GM15510 (cell line): ENCODE measurements around the gene GIT2.
A peak's percentile ranks its signal among the peaks of the same experiment; 100 is the strongest.

Experiments used
- POLR2A ChIP-seq: IDR thresholded peaks from 3 replicates; pipeline ENCODE4 v1.6.1; 2011; ENCODE audit warnings: borderline replicate concordance; ENCODE audit not compliant: insufficient read length; ENCODE audit errors: extremely low read depth

Gene GIT2

GRCh38 chr12:109995686-109996482, at the start of gene GIT2:
Gene GIT2, minus strand, starts transcription at chr12:109996368. Its CDS starts 144 bp downstream, at chr12:109996224.
- TF ChIP-seq POLR2A: peak; percentile 88

- TF ChIP-seq POLR2A: no peak
Observed at GRCh38 chr12:110042264-110042663, 46.1 kb upstream of the GIT2 start.

DNA sequence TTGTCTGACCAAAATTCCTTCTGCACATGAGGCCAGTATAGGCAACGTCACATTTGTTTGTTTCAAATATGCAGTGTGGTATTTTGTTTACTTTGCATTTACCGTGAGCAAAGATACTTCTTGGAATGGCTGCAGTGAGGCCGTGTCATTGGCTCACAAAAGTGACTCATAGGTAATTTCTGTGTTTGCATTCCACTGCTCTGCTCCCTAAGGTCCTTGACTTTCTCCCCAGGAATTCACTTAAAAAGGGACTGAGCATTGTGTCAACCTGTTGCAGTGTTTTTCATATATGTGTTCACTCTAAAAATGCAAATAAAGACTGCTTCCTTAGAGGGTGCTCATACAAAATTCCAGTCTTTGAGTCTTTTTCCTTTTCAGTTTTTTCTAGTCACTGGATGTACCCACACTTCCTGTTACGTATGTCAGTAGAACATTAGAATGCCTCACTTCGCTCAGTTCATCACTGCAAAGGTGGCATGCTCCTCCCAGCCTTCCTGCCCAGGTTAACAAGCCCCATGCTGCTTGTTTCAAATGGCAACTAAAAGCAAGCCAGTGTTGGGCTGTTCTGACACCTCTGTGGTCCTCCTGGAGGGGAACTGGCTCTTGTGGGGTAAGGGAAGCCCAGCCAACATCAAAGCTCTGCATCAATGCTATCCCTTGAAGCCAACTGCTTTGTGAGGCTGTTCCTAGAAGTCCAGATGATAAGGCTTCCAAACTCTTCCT, 43.1 kb upstream of the GIT2 start:
- no peak for TF ChIP-seq POLR2A

- no peak for TF ChIP-seq POLR2A
Observed at GRCh38 chr12:110038741-110039084, 42.5 kb upstream of the GIT2 start.

DNA sequence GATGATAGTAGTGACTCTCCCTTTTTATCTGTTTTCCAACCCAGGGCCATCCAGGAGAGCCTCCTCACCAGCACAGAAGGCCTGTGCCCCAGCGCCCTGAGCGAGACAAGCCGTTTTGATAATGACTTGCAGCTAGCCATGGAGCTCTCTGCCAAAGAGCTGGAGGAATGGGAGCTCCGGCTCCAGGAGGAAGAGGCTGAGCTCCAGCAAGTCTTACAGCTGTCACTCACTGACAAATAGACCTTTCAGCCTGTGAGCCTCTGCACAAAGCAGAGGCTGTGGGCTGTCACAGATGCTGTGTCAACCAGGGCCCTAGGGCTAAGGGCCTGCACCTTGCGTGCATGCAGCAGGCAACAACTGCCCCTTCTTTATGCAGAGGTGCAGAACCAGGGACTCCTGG, 41.1 kb upstream of the GIT2 start:
- TF ChIP-seq POLR2A: no peak

- TF ChIP-seq POLR2A: no peak
Observed at GRCh38 chr12:110035534-110036104, 39.5 kb upstream of the GIT2 start.

- TF ChIP-seq POLR2A: no peak
Observed at GRCh38 chr12:110033888-110034287, 37.7 kb upstream of the GIT2 start.

DNA sequence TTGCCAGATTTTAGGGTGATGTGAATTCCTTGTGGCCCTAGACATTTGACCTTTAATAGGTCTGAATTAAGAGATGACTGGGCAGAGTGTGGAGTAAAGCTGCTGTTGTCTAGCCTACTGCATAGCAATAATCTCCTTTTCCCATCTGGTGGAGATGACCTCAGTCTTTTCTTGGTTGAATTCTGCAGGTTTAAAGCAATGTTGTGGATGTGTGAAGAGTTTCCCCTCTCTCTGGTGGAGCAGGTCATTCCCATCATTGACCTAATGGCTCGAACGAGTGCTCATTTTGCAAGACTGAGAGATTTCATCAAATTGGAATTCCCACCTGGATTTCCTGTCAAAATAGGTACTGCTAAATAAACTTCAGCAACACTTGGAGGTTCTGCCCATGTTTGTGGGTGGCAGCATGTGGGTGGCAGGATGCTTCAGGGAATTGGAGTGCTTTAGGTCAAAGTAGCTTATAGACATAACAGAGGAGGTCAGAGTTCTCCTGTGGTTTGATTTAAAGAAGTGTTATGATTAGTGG, 33.2 kb upstream of the GIT2 start:
- no peak for TF ChIP-seq POLR2A

GRCh38 chr12:110028323-110028722, 32.2 kb upstream of the GIT2 start:
- TF ChIP-seq POLR2A: no peak

DNA sequence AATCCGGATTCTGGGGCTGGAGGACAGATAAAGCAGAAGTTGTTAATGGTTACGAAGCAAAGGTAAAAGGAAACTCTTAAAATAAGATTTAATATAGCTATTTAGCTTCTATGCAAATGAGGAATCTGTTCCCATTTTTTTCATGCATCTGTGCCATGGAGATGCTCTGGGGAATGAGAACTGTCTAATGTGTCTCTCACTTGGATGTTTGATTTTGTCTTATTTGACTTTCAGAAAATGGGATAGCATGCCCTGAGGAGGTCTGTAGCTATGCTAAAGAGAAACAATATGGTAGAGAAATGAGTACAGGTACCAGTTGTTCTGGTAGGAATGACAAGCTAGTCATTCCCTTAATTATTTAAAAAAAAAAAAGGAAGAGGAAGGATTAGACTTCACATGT, 27.9 kb upstream of the GIT2 start:
- no peak for TF ChIP-seq POLR2A

DNA sequence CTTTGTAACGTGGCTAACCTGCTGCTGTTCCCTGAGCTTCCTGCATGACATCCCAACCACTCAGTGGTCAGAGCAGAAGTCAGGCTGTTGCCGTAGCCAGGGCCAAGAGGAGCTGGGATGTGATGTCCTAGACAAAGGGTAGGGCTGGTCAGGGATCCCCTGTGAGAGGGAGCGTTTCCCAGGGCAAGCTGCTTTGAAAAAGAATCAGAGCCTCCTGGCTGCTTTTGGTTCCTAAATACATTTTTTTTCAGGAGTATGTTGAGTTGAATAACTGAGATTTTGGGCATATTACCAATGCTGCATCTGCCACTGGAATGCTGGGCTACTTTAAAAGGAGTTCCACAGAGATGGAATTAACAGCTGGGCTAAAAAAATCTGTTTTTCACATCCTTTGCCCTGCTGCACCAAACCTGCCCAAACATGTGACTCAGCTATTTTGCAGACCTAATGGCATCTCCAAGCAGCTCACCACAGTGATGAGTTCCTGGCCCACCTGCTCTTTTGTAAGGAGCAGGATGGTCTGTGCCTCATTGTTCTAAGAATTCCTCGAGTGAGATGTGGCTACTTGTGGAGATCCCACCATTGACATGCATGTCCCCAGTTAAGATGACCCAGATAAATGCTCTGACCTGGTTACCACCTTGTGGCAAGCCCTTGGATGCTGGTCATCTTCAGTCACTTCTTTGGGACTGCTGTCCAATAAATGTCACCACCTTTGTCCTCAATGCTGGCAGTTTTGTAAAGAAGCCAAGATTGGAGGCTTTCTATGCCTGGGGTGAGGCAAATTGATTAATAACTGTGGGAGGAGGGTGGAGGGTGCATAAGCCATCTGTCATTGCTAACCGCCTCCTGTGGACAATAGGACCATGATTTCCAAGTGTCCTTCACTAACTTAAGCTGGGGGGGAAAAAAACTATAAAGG, 27.2 kb upstream of the GIT2 start:
- TF ChIP-seq POLR2A: no peak

GRCh38 chr12:110020956-110021355, 24.8 kb upstream of the GIT2 start:
- no peak for TF ChIP-seq POLR2A

DNA sequence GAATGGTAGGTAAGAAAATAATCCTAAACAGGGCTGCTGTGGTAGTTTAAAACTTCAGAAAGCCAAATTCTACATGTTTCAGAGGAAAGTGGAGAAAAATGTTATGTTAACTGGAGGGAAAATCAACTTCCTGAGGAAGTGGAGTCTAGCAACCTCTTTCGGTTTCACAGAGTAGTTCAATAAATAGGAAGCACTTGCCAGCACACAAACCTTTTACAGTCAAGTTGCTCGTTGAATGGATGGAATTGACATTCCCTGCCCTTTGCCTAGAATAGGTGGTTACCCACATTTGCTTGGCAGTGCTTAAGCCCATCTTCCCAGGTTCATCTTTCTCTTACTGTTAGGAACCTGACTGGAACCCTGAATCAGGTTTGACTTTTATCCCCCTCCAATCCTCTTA, 19.0 kb upstream of the GIT2 start:
- no peak for TF ChIP-seq POLR2A

GRCh38 chr12:110012659-110013058, 16.5 kb upstream of the GIT2 start:
- no peak for TF ChIP-seq POLR2A
